Stimulated activated CD8-positive, alpha-beta memory T cell treated with anti-CD3 and anti-CD28 coated beads, Interleukin-4, amount 100 ng/mL, for 48 hours (primary cell): Measurements from ENCODE around the gene VAMP4.
"Not testable (repeated sequence)": the region's sequence is repeated elsewhere in the genome, so short reads cannot be mapped to it uniquely, and the experiment has no call there.

ENCODE experiments used
- DNase-seq: peaks from one replicate; pipeline ENCODE4 v3.0.0-alpha.2; 2020

The VAMP4 gene

GRCh38 chr1:171748651-171749050 lies 6.8 kb upstream of the VAMP4 start:
- no peak for DNase-seq

- no peak for DNase-seq
Measured at GRCh38 chr1:171744986-171745385, 3.1 kb upstream of the VAMP4 start.

DNA sequence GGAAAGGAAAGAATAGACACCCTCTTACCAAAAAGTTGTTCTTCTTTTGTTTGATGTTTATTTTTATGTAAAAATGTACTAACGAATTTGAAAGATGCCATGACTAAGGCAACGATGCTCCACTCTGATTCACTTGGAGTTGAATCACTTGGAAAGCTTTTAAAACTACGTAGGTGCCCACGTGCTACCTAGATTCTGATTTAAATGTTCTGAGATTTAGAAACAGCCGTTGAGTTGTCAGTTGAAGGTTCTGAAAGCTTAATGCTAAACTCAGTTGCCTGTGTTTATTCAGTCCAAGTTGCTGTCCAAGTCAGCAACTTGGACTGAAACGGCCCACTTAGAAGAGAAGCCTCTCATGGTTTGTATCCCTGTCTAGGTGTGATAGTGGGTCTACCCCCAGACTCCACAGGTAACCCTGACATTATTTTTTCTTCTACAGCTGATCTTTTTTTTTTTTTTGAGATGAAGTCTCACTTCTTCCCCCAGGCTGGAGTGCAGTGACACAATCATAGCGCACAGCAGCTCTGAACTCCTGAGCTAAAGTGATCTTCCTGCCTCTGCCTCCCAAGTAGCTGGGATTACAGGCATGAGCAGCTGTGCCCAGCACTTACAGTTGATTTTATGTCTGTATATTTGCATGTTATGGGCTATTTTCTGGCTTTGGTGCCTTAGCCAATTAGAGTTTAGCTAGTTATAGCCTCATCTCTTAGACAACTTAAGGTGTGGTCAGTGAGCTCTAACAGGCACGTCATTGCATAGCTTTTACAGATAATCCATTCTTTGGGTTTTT lies 1.4 kb upstream of the VAMP4 start:
- no peak for DNase-seq

GRCh38 chr1:171742577-171742922 lies 685 bp upstream of the VAMP4 start:
- peak; percentile 45 for DNase-seq

DNA sequence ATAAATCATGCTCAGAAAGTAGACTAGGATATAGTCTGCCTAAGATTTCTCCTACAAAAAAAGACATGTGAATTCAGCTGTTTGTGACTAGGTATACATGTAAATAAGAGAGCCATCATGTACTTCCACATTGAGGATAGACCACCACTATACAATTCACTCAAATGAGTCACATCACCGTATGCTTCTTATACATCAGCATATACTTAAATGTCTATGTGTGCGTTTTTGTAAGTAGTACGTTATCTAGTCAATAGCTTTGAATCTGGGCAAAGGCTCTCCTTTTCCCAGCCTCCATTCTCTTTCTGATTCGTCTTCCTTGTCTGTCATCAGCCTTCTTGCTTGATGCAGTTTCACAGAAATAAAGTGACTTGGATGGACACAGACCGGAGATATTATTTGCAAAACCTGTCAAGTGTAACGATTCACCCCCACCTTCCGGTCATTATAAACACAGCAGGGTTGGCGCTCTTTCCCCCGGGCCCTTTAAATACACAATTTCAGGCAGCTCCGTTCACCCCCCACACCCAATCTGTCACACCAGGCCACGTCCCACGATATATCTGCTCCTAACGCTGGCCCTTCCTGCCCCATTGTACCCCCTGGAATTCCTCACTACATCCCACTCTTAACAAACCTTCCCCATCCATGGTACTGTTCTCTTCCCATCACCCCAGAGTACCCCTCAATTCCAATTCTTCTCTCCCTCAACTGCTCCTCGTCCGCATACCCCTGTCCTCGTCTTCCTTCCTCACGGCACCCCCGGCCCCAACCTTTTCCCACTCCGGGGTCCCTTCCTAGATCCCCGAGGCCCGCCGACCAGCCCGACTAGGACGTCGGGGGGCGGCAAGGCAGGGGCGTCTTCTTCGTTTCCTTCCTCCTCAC lies 636 bp downstream of the VAMP4 start:
- peak; percentile 56 for DNase-seq

DNA sequence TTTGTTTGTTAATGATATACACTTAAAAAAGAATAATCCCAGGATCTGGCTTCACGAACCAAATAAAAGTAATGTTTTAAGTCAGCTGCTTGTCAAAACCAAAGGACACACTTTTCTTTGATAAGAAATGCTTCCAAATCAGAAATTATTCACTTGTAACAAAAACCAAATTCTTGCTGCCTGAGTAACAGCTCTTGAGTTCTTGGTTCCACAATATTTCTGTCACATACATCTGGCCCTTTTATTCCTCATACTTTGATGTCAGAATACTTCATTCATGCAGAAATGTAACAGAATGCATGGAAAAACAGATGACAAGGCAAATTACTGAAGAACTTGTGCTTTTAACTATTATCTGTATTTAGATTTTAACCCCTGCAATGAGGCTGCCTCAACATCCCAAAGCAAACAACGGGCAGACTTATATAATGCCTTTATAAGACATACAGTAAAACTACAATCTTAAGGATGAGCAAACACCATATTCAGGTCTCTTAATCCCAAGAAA lies 1.5 kb downstream of the VAMP4 start:
- DNase-seq, result no peak

GRCh38 chr1:171739656-171740055 lies 2.2 kb downstream of the VAMP4 start:
- no peak for DNase-seq

- no peak for DNase-seq
Measured at GRCh38 chr1:171738911-171739310, 3.0 kb downstream of the VAMP4 start.

DNA sequence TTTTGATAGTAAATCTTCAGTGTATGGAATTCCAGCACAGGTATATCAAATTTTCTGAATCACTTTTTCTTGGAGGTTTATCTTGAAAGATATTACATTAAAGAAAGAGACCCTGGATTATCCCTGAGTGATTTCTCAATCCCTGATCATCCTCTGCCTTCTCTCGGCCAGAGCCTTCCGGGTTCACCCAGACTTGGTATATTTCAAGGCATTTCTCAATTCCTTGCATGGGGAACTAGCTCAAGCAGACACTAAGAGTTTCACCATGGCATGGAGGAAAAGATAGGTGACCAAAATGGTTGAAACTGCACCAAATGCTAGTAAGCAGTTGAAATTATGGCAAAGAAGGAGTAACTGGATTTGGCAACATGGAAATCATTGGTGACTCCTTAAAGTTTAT lies 5.7 kb downstream of the VAMP4 start:
- DNase-seq, result no peak

DNA sequence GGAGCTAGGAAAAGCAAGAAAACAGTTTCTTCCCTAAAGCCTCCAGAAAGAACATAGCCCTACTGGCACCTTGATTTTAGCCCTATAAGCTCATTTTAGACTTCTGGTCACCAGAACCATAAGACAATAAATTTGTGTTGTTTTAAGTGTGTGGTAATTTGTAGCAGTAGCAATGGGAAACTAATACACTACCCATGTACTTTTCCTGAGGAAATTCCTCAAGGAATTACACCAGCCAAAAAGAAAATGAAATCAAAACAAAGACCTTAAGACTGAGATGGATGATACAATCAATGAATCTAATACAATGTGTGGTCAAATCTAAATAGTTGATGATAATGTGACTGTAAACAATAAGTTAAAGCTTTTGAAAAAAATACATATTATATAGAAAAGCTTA lies 11.8 kb downstream of the VAMP4 start:
- DNase-seq, result no peak

GRCh38 chr1:171727778-171728177 lies 14.1 kb downstream of the VAMP4 start:
- DNase-seq, result no peak

- not testable (repeated sequence) for DNase-seq
Measured at GRCh38 chr1:171723180-171723579, 18.7 kb downstream of the VAMP4 start.

DNA sequence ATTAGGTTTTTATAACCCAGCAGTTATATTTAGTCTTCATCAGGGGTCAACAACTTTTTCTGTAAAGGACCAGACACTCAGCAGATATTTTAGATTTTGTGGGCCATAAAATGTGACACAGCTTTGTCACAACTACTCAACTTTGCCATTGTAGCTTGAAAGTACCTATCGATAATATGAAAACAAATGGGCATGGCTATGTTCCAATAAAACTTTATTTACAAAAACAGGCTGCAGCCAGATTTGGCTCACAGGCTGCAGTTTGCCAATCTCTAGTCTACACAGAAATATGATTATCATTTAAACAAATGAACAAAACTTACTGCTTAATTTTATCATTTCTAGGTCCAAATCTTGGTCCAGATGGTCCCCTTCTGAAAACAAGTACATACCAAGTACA lies 23.0 kb downstream of the VAMP4 start:
- DNase-seq, result no peak

GRCh38 chr1:171718216-171718615 lies 23.6 kb downstream of the VAMP4 start:
- no peak for DNase-seq

- DNase-seq, result no peak
Measured at GRCh38 chr1:171717062-171717718, 24.7 kb downstream of the VAMP4 start.

- no peak for DNase-seq
Measured at GRCh38 chr1:171716616-171717015, 25.2 kb downstream of the VAMP4 start.

DNA sequence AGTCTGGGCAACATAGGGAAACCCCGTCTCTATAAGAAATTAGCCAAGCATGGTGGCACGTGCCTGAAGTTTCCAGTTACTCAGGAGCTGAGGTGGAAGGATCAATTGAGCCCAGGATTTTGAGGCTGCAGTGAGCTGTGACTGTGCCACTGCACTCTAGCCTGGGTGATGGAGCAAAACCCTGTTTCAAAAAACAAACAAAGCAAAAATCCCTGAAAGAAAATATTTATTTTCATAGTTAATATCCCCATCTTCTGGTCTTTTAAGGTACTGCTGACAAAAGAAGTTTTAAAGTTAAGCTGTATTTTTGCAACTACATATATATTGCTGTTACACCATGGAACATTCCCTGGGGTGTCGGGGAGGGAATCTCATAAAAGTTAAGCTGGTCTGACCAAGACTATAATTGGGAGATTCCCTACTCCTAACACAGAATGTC lies 26.0 kb downstream of the VAMP4 start:
- DNase-seq, result no peak

- DNase-seq, result no peak
Measured at GRCh38 chr1:171712341-171712740, 29.5 kb downstream of the VAMP4 start.

GRCh38 chr1:171711643-171712042 lies 30.2 kb downstream of the VAMP4 start:
- no peak for DNase-seq

DNA sequence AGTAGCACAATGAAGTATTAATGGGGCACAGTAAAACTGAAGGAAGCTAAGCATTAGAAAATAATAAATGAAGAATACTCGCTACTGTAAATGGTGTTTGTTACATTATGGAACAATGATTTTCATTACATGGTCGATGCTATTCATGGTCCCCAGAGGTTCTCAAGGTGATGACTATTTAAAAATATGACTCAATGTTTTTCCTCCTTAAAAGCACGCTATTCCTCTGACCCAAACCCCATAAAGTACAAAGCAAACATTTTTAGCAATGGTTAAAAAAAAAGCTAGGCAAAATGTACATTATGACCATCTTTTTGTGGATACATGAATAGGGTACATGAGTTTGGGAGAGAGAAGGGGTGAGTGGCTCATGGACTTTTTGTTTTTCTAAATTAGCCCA lies 34.3 kb downstream of the VAMP4 start:
- no peak for DNase-seq

GRCh38 chr1:171702598-171702997 lies 39.3 kb downstream of the VAMP4 start:
- no peak for DNase-seq

DNA sequence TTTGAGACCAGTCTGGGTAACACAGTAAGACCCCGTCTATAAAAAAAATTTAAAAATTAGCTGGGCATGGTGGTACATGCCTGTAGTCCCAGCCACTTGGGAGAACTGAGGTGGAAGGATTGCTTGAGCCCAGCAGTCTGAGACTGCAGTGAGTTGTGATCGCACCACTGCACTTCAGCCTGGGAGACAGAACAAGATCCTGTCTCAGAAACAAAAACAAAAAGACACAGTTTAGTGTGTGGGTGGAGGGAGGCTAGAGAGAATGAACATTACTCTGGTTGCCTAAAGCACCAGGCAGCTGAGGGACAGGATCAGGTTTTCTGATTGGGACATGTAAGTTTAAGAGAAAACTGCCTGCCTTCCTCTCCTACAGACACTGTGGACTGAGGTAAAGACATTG lies 42.3 kb downstream of the VAMP4 start:
- DNase-seq, result no peak

GRCh38 chr1:171695772-171696171 lies 46.1 kb downstream of the VAMP4 start:
- DNase-seq, result not testable (repeated sequence)
